ENCODE measurements around the gene TMEM132D. TPM values are rescaled to one million over a fixed set of nuclear protein-coding genes. Genes with fewer than 3 reads are reported as not detected.

Gene TMEM132D
- total and polyA plus RNA-seq, 2 of the 8 experiments (the other 6 are each of a cell fraction or from before 2014, with no cell fraction given): 3.5 to 10.1 TPM

- TF ChIP-seq JUND (IDR thresholded peaks at IDR 0.05; ENCODE audit: low read length) (no peak), HDAC2 (IDR thresholded peaks at IDR 0.05; ENCODE audit: borderline replicate concordance in 1 of 2, low read depth in 2 of 2, low read length in 2 of 2) (no peak), SIRT6 (IDR thresholded peaks at IDR 0.05; ENCODE audit: low read length) (no peak), SIX5 (IDR thresholded peaks at IDR 0.05; ENCODE audit: low read depth, low read length) (no peak), EGR1 (IDR thresholded peaks at IDR 0.05; ENCODE audit: borderline replicate concordance, low read depth, low read length) (no peak), RNF2 (IDR thresholded peaks at IDR 0.05; ENCODE audit: borderline replicate concordance, low read depth, low read length, missing control alignments, poor library complexity, severe bottlenecking) (no peak), MAX (IDR thresholded peaks at IDR 0.05) (no peak)
Measured at GRCh38 chr12:129750421-129750820, 153.4 kb downstream of the TMEM132D start (continued).

All from H1 (cell line).